Fibroblast of skin of left biceps (primary cell): Measurements from ENCODE around the gene TMIGD1.
A peak's percentile ranks its signal among the peaks of the same experiment; 100 is the strongest.

ENCODE experiments used
- DNase-seq, 2 experiments: peaks; one replicate each; pipeline ENCODE4 v3.0.0-alpha.2; 2013; ENCODE audit warnings: low read depth in 2 of 2

Gene TMIGD1, protein sequence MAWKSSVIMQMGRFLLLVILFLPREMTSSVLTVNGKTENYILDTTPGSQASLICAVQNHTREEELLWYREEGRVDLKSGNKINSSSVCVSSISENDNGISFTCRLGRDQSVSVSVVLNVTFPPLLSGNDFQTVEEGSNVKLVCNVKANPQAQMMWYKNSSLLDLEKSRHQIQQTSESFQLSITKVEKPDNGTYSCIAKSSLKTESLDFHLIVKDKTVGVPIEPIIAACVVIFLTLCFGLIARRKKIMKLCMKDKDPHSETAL

DNA sequence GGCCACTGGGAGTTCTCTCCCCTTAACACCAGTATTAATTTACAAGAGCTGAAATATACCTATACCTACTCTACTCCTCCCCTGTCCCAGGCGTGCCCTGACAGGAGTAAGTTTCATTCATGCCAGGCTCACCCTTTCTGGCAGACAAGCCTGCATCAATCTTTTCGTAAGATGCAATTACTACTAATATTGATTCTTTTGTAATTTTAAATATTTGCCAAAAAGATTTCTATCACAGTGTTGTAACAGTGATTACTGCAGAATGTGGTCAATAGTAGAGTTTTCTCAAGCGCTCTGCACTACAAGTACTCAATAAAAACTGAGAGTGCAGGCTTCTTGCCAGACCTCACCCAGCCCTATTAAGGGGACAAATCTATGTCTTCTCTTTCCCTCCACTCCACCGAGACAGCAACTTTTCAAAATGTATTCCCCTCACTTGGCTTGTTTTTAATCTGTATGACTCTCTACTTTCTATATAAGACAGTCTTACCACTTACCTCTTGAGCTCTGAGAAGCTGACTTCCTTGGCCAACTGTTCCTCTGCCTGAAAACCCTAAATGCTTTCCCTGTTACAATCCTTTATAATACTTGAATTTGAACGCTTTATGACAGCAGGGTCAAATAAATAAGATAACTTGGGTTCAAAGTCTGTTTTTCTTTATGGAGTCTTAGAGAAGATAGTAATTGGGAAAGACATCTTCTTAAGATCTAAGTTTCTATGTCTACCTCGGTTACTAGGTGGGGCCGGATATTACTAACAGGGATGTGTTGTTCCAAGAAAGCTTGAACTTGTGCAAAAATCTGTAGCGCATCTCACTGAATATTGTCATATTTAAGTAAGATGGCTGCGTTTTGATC, at the start of gene TMIGD1:
TSS of gene TMIGD1 (minus strand) at position 555 of the 858 bp plus-strand sequence. CDS start 1,924 bp downstream, outside the sequence.
- no peak for DNase-seq

DNA sequence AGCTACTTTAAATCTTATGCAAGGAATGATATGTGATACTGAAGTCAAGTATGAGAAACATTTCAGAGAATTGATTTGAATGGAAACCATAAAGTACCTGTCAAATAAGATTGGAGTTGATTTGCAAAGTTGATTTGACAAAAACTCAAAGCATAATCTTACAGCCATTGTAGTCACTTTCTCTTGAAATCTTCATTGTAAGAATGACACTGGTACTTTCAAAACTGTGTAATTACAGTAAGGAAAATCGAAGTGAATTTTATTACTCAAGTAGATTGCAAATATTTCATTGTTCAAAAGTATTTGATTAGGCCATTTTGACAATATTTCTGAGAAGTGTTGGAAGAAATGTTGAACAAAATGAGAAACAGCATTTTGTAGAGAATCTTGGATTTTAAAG, 48.5 kb upstream of the TMIGD1 start:
- no peak for DNase-seq

DNA sequence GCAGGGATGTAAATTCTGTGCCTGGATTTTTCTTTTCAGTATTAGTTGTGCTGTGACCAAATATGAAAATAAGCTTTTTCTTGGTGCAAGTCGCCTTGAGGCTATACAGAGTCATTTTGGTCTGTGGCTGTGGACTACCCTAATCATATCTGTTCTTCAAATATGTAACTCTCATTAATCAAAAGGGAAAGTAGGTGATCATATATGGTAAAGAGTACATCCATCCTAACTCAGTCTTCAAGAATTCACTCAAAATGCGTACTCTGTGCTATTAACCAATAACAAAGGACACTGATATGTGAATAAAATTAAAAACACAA, 47.4 kb upstream of the TMIGD1 start:
- DNase-seq = no peak

DNA sequence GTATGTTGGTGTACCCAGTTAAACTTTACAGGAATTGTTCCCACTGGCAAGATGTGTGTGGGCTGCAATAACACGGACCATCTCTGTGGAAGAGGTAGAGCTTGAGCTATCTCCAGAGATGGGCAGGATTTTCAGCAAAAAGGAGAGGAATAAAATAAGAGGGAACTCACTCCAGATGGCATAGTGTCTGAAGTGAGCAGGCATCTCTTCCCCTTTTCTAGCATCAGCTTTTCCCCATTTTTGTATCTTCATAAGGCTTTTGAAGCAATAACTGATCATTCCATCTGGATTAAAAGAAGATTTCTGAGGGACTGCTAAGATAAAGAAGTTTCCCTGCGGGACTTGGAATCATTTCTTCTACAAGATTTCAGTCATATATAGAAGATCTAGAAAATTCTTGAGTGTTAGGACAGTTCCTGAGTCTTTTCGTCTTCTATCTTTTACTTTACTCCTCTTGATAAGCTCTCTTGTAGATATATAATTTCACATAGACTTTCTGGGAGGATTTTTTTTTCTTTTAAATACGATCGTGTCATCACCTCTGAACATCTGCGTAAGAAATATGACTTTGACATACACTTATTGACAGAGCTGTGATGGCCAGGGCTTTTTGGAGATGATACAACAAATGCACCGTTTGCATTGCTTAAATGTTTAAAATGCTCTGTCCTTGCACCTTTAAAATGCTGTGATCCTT, 46.9 kb upstream of the TMIGD1 start:
- DNase-seq = no peak

DNA sequence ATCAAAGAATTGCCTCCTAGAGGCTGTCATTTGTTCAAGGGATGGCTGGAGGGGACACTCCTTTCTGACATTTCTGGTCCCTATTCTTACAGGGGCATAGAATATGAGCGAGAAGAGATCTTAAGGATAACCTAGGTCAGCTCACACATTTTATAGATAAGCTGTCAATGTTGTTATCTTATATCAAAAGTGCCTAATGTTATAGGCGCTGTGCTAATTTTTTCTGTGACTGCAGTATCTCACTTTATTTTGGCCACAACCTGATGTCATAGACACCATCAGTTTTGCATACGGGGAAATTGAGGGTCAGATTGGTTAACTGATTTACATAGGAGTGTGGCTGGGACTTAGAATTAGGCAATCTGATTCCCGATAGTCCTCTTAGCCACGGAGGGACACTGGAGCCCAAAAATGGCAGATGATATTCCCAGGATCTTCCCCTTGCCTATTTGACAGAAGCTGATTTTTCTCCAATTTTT, 46.1 kb upstream of the TMIGD1 start:
- no peak for DNase-seq

DNA sequence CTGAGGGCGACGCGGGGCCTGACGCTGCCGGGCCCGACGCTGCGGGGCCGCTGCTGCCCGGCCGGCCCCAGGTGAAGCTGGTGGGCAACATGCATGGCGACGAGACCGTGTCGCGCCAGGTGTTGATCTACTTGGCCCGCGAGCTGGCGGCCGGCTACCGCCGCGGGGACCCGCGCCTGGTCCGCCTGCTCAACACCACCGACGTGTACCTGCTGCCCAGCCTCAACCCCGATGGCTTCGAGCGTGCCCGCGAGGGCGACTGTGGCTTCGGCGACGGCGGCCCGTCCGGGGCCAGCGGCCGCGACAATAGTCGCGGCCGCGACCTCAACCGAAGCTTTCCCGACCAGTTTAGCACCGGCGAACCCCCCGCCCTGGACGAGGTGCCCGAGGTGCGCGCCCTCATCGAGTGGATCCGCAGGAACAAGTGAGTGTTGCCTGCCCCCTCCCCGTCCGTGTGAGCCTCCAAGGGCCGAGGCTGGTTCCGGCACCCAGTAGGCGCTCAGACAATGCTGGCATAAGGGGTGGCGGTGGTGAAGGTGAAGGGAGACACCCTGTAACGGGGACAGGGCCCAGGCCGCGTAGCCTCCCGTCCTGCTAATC, 45.5 kb upstream of the TMIGD1 start:
- DNase-seq = no peak

DNA sequence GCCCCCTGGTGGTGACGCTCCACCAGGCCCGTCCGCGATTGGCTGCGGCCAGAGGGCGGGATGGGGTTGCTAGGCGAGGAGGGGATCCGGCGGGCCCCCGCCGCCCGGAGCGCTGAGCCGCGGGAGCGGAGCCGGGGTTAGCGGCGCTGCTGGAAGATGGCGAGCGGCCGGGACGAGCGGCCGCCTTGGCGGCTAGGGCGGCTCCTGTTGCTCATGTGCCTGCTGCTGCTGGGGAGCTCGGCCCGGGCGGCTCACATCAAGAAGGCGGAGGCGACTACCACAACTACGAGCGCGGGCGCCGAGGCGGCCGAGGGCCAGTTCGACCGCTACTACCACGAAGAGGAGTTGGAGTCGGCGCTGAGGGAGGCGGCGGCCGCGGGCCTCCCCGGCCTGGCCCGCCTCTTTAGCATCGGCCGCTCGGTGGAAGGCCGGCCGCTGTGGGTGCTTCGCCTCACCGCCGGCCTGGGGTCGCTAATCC, 45.0 kb upstream of the TMIGD1 start, which contains the start of gene CPD:
TSS of gene CPD (plus strand) at position 103 of the 478 bp plus-strand sequence. CDS start at position 157, 54 bp downstream.
- peak; percentile 80 to 84 for DNase-seq

DNA sequence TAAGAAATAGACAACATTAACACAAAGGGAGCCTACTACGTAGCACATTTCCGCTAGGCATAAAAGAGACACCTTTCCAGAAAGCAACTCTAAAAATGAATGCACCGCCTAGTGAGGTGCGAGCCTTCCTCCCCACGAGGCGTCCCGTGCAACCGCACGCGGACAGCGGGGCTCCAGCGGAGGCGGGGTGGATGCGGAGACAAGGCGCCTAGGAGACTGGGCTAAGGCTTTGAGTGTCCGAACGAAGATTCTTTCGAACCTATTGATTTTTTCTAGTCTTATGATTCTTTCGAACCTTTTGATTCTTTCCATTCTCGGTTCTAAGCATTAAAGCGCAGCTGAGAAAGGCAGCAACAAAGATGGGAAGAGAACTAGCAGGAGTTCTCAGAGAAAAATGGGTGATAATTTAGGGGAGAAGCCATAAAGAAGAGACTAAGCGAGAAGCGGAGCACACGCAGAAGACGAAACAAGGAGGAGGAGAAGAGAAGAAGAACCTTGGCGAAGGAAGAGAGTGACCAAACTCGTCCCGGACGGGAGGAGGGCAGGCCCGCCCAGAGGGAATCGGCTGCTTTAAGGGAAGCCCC, 44.5 kb upstream of the TMIGD1 start:
- no peak for DNase-seq

DNA sequence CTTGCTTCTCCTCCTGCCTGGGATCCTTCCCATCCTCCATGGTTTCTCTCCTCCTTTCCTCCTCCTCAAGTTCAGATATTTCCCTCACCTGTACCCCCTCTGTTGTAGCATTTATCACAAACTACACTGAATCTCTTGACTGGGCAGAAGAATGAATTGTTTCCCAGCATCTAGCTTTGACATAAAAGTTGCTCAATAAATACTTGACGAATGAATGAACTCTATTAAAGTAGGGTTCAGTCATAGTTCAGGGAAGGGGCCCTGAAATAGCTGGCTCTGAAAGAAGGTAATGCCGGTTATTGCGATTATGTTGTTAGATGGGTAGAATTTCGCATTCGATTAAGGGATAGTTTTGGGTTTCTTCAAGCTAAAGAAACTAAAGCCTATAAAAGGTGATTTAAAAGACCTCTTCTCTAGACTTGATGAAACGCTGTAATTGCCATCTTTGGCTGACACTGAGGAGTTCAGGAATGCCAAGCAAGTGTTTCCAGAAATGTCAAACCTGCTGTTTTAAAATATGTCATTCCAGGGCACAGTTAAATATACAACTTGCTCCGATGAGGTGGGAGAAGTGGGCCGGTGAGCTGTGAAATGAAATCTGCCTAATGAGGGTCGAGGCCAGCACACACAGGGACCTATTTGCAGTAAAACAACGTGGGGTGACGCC, 43.9 kb upstream of the TMIGD1 start:
- DNase-seq = no peak

DNA sequence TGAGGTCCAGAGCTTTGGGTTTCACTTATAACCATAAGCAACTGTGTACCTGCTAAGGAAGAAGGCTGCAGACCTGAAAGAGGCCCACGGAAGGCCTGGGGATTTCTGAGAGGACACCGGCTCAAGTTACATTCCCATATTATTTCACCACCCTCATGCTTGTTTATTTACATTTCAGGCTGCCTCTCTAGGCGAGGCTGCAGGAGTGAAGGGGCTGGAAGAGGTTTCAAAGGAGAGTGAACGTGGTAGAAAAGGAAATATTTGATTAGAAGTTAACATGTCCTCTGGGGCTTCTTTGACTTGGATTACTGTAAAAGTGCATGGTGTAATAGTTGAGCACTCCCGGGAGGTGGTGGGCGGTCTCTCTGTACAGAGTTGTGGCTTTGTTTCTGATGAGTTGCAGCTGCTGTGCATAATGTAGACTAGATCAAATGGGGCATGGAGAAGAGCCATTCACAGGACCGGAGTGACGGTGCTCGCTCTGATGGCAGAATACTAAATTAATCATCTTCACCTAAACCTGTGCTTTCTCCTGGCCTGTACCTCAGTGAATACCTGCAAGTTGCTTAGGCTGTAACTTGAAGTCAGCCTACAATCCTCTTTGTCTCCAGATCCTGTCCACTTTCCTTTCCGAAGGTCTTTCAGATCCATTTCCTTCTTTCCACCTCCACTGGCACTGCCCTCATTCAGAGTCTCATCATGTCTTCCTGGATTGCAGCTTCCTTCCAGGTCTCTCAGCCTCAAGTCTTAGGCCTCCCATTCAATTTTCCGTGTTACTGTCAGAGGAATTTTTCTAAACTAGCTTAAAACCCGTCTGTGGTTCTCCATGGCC, 43.0 kb upstream of the TMIGD1 start:
- peak; percentile 73 to 76 for DNase-seq

DNA sequence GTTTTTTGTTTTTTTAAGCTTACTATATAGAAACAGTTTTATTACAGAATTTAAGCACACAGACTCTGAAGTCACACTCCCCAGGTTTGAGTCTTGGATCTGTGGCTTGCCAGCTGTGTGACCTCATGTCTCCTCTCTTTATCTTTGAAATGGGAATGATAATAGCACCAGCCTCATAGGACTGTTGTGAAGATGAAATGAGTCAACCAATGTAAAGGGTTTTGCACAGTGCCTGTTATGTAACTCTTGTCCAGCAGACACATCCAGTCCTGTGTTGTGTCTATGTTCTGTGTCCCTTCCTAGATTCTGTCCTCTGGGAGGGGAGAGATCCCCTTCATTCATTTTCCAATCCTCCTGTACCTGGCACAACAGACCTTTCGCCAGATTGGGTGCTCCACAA, 41.8 kb upstream of the TMIGD1 start:
- no peak for DNase-seq

DNA sequence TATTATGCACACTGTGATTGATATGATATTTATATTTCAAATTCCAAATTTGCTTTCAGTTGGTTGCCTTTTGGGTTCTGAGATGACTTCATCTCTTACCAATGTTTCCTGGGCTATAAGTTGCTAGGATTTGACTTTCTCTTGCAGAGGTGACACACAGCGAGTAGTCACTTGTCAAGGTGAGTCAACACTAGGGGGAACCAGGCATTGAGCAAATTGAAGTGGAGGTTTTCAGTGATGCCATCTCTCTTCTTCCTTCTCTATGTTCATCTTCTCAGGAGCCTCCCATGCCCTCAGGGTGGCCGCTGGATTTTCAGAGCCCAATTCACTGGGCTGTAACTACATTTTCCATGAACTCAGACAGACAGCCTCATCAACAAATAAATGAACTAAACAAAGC, 38.9 kb upstream of the TMIGD1 start:
- no peak for DNase-seq

DNA sequence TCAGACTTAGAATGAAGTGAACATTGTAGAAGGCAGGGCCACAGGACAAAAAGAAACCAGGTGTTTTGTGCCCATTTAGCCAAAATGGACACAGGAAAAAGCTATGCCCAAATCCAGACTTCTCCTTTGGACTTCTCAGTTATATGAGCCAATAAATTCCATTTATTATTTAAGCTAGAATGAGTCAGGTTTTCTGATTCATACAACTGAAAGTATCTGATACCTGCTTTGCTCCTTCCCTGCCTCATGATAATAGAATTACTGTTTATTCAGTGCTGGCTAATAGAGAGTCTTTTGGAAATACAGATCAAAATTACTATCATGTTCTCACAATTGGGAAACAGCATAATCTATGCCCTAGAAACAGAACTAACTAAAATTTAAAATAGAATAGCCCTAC, 36.1 kb upstream of the TMIGD1 start:
- DNase-seq = no peak

DNA sequence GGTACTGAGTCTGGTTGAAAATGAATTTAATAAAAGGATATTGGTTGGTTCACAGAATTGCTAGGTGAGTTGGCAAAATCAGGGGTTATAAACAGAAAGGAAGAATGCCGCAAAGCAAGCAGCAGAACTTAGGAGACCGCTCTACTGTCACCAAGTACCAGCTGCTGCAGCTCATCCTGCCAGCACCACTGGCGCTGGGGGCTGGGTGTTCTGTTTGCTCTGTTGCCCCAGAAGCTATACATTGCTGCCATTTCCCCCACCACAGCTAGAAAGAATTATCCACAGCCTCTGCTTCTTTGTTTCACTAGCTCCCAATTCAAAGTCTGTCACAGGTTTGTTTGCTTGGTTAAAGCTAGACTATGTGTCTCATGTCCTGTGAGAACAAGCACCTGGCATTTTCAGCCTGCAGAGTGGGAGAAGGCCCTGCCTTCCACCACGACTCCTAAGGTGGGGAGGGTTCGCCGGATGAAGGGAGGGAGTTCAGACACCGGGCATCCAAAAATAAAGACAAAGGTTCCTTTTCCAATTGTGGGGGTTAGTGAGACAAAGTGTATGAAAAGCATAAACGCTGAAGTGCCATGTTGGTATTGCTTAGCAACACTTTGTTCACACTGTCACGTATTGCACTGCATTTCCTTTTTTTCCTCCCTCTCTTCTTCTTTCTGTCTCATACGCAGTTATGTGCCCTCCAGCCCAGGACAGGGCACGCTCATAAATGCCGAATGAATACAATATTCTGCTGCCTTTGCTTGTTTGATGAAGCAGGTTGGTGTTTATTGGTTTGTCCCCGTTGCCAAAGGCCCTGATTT, 35.3 kb upstream of the TMIGD1 start:
- DNase-seq = no peak

DNA sequence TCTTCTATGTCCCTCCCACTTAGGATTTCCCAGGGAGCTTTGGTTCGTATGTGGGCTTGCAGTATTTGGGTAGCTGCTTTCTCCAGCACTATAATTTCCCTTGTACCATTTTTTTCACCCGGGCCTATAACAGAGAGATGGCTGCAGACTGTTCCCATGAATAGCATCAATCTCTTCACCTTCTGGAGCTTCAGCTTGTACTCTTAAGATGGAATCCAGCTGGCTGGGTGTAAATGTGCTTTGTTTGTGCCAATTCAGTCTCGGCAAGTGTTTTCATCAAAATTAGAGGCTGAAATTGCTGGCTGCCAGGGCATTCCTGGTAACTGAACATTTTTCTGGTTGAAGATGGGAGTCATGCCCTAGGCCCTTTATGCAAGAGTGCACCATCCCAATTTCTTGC, 32.7 kb upstream of the TMIGD1 start:
- DNase-seq = no peak

DNA sequence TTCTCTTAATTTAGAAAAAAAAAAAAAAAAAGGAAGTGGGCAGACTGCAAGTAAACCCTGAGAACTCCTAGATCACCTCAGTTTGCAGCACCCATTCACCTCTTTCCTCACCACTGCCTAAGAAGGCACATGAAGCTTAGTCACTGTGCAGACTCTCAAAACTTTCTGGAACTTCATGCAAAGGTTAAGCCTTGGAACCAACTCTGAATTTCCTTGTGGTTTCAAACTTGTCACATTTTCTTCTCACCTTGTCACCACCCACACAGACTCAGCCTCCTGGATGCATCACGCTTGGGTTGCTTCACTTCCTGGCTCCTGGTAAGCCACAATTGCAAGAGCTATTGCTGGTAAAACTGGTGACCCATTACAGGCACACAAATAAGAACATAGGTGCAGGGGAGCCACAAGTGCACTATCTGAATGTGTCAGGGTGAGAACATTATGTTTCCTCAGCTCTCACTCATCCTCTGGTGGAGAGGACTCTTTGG, 29.9 kb upstream of the TMIGD1 start:
- no peak for DNase-seq

DNA sequence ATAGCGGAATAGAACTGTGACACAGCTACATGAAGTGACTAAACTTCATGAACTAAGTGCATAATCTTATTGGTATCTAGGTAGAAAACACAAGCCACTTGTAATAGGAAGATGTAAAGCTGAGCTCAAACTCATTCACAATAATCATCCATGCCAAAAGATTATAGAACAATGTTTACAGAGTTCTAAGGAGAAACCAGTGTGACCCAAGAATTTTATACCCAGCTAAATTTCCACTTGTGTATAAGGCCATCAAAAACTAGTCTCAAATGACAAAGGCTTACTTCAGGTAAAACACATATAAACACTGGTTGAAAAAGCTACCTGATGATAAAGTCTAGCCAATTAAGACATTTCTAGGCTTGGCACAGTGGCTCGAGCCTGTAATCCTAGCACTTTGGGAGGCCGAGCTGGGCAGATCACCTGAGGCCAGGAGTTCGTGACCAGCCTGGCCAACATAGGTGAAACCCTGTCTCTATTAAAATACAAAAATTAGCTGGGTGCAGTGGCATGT, 28.0 kb upstream of the TMIGD1 start:
- DNase-seq = no peak

DNA sequence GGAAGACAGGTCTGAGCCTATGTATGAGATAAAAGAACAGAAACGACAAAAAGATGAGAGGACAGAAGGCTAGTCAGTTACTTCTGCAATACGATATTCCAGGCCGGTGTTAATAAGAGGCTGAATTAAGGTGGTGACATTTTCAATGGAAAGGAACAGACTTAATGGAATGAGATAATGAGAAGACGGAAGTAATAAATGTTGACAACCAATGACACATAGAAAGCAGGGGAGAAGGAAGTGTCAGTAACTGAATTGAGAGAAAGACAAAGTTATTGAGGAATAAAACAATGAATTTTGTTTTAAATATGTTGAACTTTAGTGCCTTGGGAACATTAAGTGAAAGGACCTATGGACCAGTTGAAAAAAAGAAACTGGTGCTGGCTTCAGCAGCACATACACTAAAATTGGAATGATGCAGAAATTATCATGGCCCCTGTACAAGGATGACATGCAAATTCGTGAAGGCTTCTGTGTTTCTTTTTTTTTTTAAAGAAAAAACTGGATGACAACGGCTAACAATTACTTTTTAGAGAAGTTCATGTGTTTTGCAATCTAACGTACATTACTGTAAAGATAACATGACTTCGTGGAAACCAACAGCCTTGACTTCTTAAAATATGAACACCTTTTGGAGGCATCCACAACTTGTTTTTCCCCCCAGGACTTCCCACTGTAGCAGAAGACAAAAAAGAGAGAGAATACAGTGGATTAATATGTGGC, 26.4 kb upstream of the TMIGD1 start:
- DNase-seq = no peak
